Liver (tissue), 3 donors: ENCODE measurements around the gene ABHD16B.

Experiments
- CTCF ChIP-seq: fragments of 150-350 bp; IDR thresholded peaks from 2 replicates; pipeline ENCODE4 v1.5.1; 2017; ENCODE audit warnings: improper control_type of control experiment, low read depth, low read length; ENCODE audit not compliant: missing input control
- EGR1 ChIP-seq, 2 donors: IDR thresholded peaks; 2 replicates each; pipeline ENCODE4 v1.6.1; 2016 to 2018; ENCODE audit warnings: antibody characterized with exemption in 2 of 2, low read depth in 2 of 2
- GABPA ChIP-seq, 2 donors: IDR thresholded peaks in 1 of 2; conservative IDR thresholded peaks in 1 of 2; 2 replicates each; pipeline ENCODE4 v1.6.1; 2016; ENCODE audit warnings: antibody characterized with exemption in 2 of 2, mild to moderate bottlenecking in 1 of 2, moderate library complexity in 1 of 2
- JUND ChIP-seq, 2 donors: IDR thresholded peaks; 2 replicates each; pipeline ENCODE4 v1.6.1; 2016; ENCODE audit warnings: antibody characterized with exemption in 2 of 2
- MAX ChIP-seq: IDR thresholded peaks from 2 replicates; pipeline ENCODE4 v1.6.1; 2016; ENCODE audit warnings: antibody characterized with exemption
- RAD21 ChIP-seq, 2 donors: IDR thresholded peaks; 2 replicates each; pipeline ENCODE4 v1.6.1; 2016; ENCODE audit warnings: antibody characterized with exemption in 2 of 2, mild to moderate bottlenecking in 2 of 2
- REST ChIP-seq: IDR thresholded peaks from 2 replicates; pipeline ENCODE4 v1.6.1; 2016; ENCODE audit warnings: antibody characterized with exemption, mild to moderate bottlenecking
- RXRA ChIP-seq, 2 donors: IDR thresholded peaks; 2 replicates each; pipeline ENCODE4 v1.6.1; 2017 to 2018; ENCODE audit warnings: antibody characterized with exemption in 2 of 2, mild to moderate bottlenecking in 1 of 2
- SP1 ChIP-seq: IDR thresholded peaks from 2 replicates; pipeline ENCODE4 v1.6.1; 2018; ENCODE audit warnings: antibody characterized with exemption, mild to moderate bottlenecking
- YY1 ChIP-seq: IDR thresholded peaks from 2 replicates; pipeline ENCODE4 v1.6.1; 2016; ENCODE audit warnings: antibody characterized with exemption, mild to moderate bottlenecking
- donor health status: healthy.
- donor health status: healthy.

GRCh38 chr20:63828951-63829350, 32.3 kb upstream of the ABHD16B start:
- no peak for TF ChIP-seq CTCF
- no peak for TF ChIP-seq JUND (IDR thresholded peaks at IDR 0.05)
- no peak for TF ChIP-seq SP1
- no peak for TF ChIP-seq REST
- TF ChIP-seq GABPA (IDR thresholded peaks at IDR 0.05 in 1 of 2, conservative IDR thresholded peaks at IDR 0.05 in 1 of 2), result no peak
- TF ChIP-seq RAD21 (IDR thresholded peaks at IDR 0.05), result no peak
- no peak for TF ChIP-seq MAX
- TF ChIP-seq YY1, result no peak
- no peak for TF ChIP-seq RXRA (IDR thresholded peaks at IDR 0.05)
- TF ChIP-seq EGR1 (IDR thresholded peaks at IDR 0.05; ENCODE audit: low read depth in 2 of 2), result no peak
